Tibial nerve (tissue), 4 donors: ENCODE measurements around the gene CHST14. TPM values are rescaled to one million over a fixed set of nuclear protein-coding genes. Genes with fewer than 3 reads are reported as not detected.

Source experiments
- DNase-seq, 2 donors: peaks; one replicate each; pipeline ENCODE4 v3.0.0-alpha.2; 2019; ENCODE audit warnings: low spot score in 2 of 2
- H3K27ac ChIP-seq, 4 donors: fragments of 200-600 bp; sonication (generic) in 3 of 4; one replicate each; pipeline ENCODE4 v1.5.1; 2017 to 2019; ENCODE audit warnings: mild to moderate bottlenecking in 1 of 4
- H3K27me3 ChIP-seq, 2 donors: fragments of 200-600 bp; sonication (generic) in 1 of 2; one replicate each; pipeline versions ENCODE4 v1.5.1 to v1.6.0; 2017 to 2019
- H3K36me3 ChIP-seq, 3 donors: fragments of 200-600 bp; sonication (generic); one replicate each; pipeline ENCODE4 v1.5.1; 2018 to 2019
- H3K4me1 ChIP-seq, 4 donors: fragments of 200-600 bp; sonication (generic) in 3 of 4; one replicate each; pipeline ENCODE4 v1.5.1; 2017 to 2019
- H3K4me3 ChIP-seq, 4 donors: fragments of 200-600 bp; sonication (generic) in 3 of 4; one replicate each; pipeline ENCODE4 v1.5.1; 2017 to 2019; ENCODE audit warnings: mild to moderate bottlenecking in 1 of 4, moderate library complexity in 1 of 4
- H3K9me3 ChIP-seq, 4 donors: fragments of 200-600 bp; sonication (generic) in 3 of 4; one replicate each; pipeline ENCODE4 v1.5.1; 2017 to 2019
- CTCF ChIP-seq, 5 experiments: fragments of 200-600 bp in 3 of 5; fragments of 450-650 bp in 2 of 5; sonication (generic) in 3 of 5; IDR thresholded peaks; one replicate each; pipeline ENCODE4 v1.5.1; 2016 to 2019; ENCODE audit warnings: antibody characterized with exemption in 5 of 5, mild to moderate bottlenecking in 3 of 5, moderate library complexity in 2 of 5
- EP300 ChIP-seq, 2 donors: sonication (generic); formaldehyde crosslinking; IDR thresholded peaks; one replicate each; pipeline ENCODE4 v1.6.1; 2017; ENCODE audit warnings: antibody characterized with exemption in 2 of 2, mild to moderate bottlenecking in 1 of 2
- POLR2A ChIP-seq, 2 donors: fragments of 450-650 bp; IDR thresholded peaks; one replicate each; pipeline ENCODE4 v1.6.1; 2017; ENCODE audit warnings: antibody characterized with exemption in 2 of 2, mild to moderate bottlenecking in 2 of 2, moderate library complexity in 2 of 2
- WGBS, 2 donors: methylation state at CpG; one replicate each; pipeline ENCODE4 v1.1.5; 2018; 5-methylcytosine and 5-hydroxymethylcytosine counted together
- total RNA-seq, 4 donors: library from RNA; depleted of rRNA; stranded (reverse); fragments of >200 nt; gene quantifications; one replicate each; pipeline ENCODE4 v1.1.0, GENCODE V29; 2016

CHST14 gene
- total RNA-seq, 4 donors from 2014 or later: 5.7 to 27.8 (median 15.4) TPM

- TF ChIP-seq CTCF (IDR thresholded peaks at IDR 0.05): no peak
- no peak for TF ChIP-seq EP300 (IDR thresholded peaks at IDR 0.05)
- TF ChIP-seq POLR2A (IDR thresholded peaks at IDR 0.05): no peak
- Histone ChIP-seq H3K36me3 (peaks cover 0 to 5% (median 0%) of the 10 kb centered on the region in 3 donors), H3K4me1 (peaks cover 0 to 42% (median 24%) of the 10 kb centered on the region in 4 donors), H3K9me3 (no peaks in the 10 kb centered on the region), H3K27ac (no peak overlapping the region), H3K4me3 (peak overlapping the region in 3 of 4 donors; percentile 28 to 41 (median 39)), H3K27me3 (peaks cover 0 to 27% of the 10 kb centered on the region in 2 donors)
- no peak for DNase-seq
- 7 to 21% methylated on average over 14 to 15 of the region's 15 CpGs for WGBS, 2 donors
These were observed 35.1 kb upstream of the CHST14 start for GRCh38 chr15:40435710-40436089.

- H3K27ac ChIP-seq: no peak overlapping the region
- H3K4me1 ChIP-seq: peaks cover 0 to 42% (median 24%) of the 10 kb centered on the region in 4 donors
- H3K36me3 ChIP-seq: peaks cover 0 to 5% (median 0%) of the 10 kb centered on the region in 3 donors
- H3K9me3 ChIP-seq: no peaks in the 10 kb centered on the region
- whole genome bisulfite sequencing, 2 donors: 0 to 4% methylated on average over 20 to 25 of the region's 39 CpGs
- no peak for DNase-seq
- peak overlapping the region; percentile 17 to 41 (median 34) for H3K4me3 ChIP-seq
- H3K27me3 ChIP-seq: peaks cover 0 to 27% of the 10 kb centered on the region in 2 donors
- TF ChIP-seq POLR2A (IDR thresholded peaks at IDR 0.05) (no peak), CTCF (IDR thresholded peaks at IDR 0.05) (no peak), EP300 (IDR thresholded peaks at IDR 0.05) (no peak)
These were observed 34.5 kb upstream of the CHST14 start for GRCh38 chr15:40436116-40436891.

- no peak for TF ChIP-seq EP300 (IDR thresholded peaks at IDR 0.05)
- no peak for TF ChIP-seq POLR2A (IDR thresholded peaks at IDR 0.05)
- no peak for TF ChIP-seq CTCF (IDR thresholded peaks at IDR 0.05)
- Histone ChIP-seq H3K9me3 (no peaks in the 10 kb centered on the region), H3K27ac (no peak overlapping the region), H3K36me3 (peaks cover 0 to 5% (median 0%) of the 10 kb centered on the region in 3 donors), H3K4me3 (peak overlapping the region in 3 of 4 donors; percentile 28 to 41 (median 39)), H3K27me3 (peaks cover 0 to 27% of the 10 kb centered on the region in 2 donors), H3K4me1 (peaks cover 0 to 46% (median 25%) of the 10 kb centered on the region in 4 donors)
- 7 to 8% methylated on average over 15 to 17 of the region's 17 CpGs for WGBS, 2 donors
- no peak for DNase-seq
These were observed 33.7 kb upstream of the CHST14 start for GRCh38 chr15:40436892-40437751.

- no peaks in the 10 kb centered on the region for H3K9me3 ChIP-seq
- H3K4me3 ChIP-seq: no peak overlapping the region
- TF ChIP-seq CTCF (IDR thresholded peaks at IDR 0.05): no peak
- no peak for TF ChIP-seq EP300 (IDR thresholded peaks at IDR 0.05)
- no peak for TF ChIP-seq POLR2A (IDR thresholded peaks at IDR 0.05)
- WGBS, 2 donors: 40 to 44% methylated on average over 18 to 21 of the region's 21 CpGs
- no peak for DNase-seq
- H3K36me3 ChIP-seq: no peaks in the 10 kb centered on the region
- no peak overlapping the region for H3K27ac ChIP-seq
- H3K27me3 ChIP-seq: peaks cover 0 to 27% of the 10 kb centered on the region in 2 donors
- peaks cover 0 to 55% (median 29%) of the 10 kb centered on the region in 4 donors for H3K4me1 ChIP-seq
These were observed 32.8 kb upstream of the CHST14 start for GRCh38 chr15:40437752-40438687.
